Esophagus squamous epithelium (tissue), 5 donors: ENCODE data around the gene APOLD1. TPM values are rescaled to one million over a fixed set of nuclear protein-coding genes. Genes with fewer than 3 reads are reported as not detected.
"Not testable (repeated sequence)": the region's sequence is repeated elsewhere in the genome, so short reads cannot be mapped to it uniquely, and the experiment has no call there.

Source experiments
- DNase-seq: peaks from one replicate; lab custom pipeline; 2025; lab: John Stamatoyannopoulos, UW
- H3K27ac ChIP-seq, 4 donors: fragments of 200-600 bp; sonication (generic); one replicate each; pipeline ENCODE4 v1.5.1; 2016 to 2019; ENCODE audit warnings: mild to moderate bottlenecking in 1 of 4
- H3K27me3 ChIP-seq, 4 donors: fragments of 200-600 bp; sonication (generic); 1 replicate in 3 of 4; 2 replicates in 1 of 4; pipeline versions ENCODE4 v1.5.1 to v1.6.0; 2017 to 2021; ENCODE audit warnings: antibody characterized with exemption in 1 of 4
- H3K36me3 ChIP-seq, 3 donors: fragments of 200-600 bp; sonication (generic); one replicate each; pipeline ENCODE4 v1.5.1; 2016 to 2019
- H3K4me1 ChIP-seq, 3 donors: fragments of 200-600 bp; sonication (generic); one replicate each; pipeline ENCODE4 v1.5.1; 2017 to 2019
- H3K4me3 ChIP-seq, 4 donors: fragments of 200-600 bp; sonication (generic); 1 replicate in 3 of 4; 2 replicates in 1 of 4; pipeline ENCODE4 v1.5.1; 2016 to 2019; ENCODE audit warnings: mild to moderate bottlenecking in 2 of 4, moderate library complexity in 1 of 4
- H3K9me3 ChIP-seq, 3 donors: fragments of 200-600 bp; sonication (generic); one replicate each; pipeline ENCODE4 v1.5.1; 2016 to 2019
- POLR2A ChIP-seq, 4 donors: fragments of 450-650 bp; IDR thresholded peaks; one replicate each; pipeline ENCODE4 v1.6.1; 2017; ENCODE audit warnings: antibody characterized with exemption in 4 of 4, mild to moderate bottlenecking in 4 of 4, moderate library complexity in 3 of 4
- WGBS, 2 donors: methylation state at CpG; one replicate each; pipeline ENCODE4 v1.1.5; 2018; 5-methylcytosine and 5-hydroxymethylcytosine counted together
- intact Hi-C: fragments of 100-400 bp; cut with DNase I; formaldehyde crosslinking; loops from one replicate; pipeline ENCODE4 v1.15.0; 2022
- total RNA-seq, 4 donors: library from RNA; depleted of rRNA; stranded (reverse); fragments of >200 nt; gene quantifications; one replicate each; pipeline ENCODE4 v1.1.0, GENCODE V29; 2016
- TF ChIP-seq, protein P1 (sequence below), 6 experiments: fragments of 450-650 bp in 4 of 6; fragments of 200-600 bp in 2 of 6; sonication (generic) in 2 of 6; IDR thresholded peaks; one replicate each; pipeline ENCODE4 v1.5.1; 2016 to 2019; ENCODE audit warnings: antibody characterized with exemption in 6 of 6, mild to moderate bottlenecking in 4 of 6, moderate library complexity in 4 of 6
- donor health status: DM: yes; HTN: yes; CAD: no.

APOLD1 gene
- total RNA-seq, 4 donors from 2014 or later, result 2.5 to 14.1 (median 6.8) TPM

DNA sequence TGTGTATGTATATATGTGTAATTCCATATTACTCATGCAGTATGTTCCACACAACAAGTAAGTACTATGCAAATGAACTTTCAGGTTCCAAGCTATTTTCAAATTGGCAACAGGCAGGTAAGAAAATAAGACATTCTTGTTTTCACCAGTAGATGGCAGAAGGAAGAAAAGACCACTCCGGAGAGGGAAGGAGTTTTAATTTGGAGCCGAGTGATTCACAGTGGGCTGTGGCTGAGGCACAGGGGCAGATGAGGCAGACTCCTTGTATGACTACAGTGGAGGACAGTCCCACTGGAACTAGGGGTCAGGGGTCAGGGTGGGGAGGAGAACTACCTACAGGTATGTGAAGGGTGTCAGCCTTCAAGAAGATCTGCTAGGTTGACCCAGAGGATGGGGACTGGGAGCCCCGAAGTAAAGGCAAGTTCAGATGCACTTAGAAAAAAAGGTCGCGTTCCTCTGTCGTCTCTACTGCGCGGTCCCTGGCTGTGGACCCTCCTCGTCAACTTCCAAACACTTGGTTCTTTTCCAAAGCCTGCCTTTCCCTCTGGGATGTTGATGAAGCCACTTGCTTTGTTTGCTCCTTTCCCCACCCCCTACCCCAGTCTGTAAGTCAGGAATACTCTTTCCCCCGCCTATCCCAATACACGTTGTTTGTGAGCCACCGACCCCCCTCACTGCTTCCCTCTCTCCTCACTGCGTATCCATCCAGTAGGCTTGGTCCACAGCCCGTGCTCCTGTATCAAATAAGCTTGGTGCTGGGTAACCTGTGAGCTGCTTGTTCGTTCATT is 51.8 kb downstream of the APOLD1 start:
- TF ChIP-seq, protein P1, sequence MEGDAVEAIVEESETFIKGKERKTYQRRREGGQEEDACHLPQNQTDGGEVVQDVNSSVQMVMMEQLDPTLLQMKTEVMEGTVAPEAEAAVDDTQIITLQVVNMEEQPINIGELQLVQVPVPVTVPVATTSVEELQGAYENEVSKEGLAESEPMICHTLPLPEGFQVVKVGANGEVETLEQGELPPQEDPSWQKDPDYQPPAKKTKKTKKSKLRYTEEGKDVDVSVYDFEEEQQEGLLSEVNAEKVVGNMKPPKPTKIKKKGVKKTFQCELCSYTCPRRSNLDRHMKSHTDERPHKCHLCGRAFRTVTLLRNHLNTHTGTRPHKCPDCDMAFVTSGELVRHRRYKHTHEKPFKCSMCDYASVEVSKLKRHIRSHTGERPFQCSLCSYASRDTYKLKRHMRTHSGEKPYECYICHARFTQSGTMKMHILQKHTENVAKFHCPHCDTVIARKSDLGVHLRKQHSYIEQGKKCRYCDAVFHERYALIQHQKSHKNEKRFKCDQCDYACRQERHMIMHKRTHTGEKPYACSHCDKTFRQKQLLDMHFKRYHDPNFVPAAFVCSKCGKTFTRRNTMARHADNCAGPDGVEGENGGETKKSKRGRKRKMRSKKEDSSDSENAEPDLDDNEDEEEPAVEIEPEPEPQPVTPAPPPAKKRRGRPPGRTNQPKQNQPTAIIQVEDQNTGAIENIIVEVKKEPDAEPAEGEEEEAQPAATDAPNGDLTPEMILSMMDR (IDR thresholded peaks at IDR 0.05), result peak; percentile 22 to 80 (median 56)
- TF ChIP-seq POLR2A (IDR thresholded peaks at IDR 0.05), result no peak
- intact Hi-C loops, result no loop called here
- Histone ChIP-seq H3K36me3 (peaks cover 0 to 21% (median 5%) of the 10 kb centered on the region in 3 donors), H3K4me3 (no peak overlapping the region), H3K9me3 (no peaks in the 10 kb centered on the region), H3K4me1 (peaks cover 0 to 48% (median 8%) of the 10 kb centered on the region in 3 donors), H3K27ac (peak overlapping the region; percentile 3 to 72 (median 52)), H3K27me3 (no peaks in the 10 kb centered on the region)
- no peak for DNase-seq
- WGBS, 2 donors, result 54 to 62% methylated on average over 14 to 15 of the region's 15 CpGs

GRCh38 chr12:12837813-12838153 is 52.3 kb downstream of the APOLD1 start:
- TF ChIP-seq, protein P1 (IDR thresholded peaks at IDR 0.05), result no peak
- no peak for TF ChIP-seq POLR2A (IDR thresholded peaks at IDR 0.05)
- H3K36me3 ChIP-seq, result peaks cover 0 to 15% (median 1%) of the 10 kb centered on the region in 3 donors
- no peaks in the 10 kb centered on the region for H3K27me3 ChIP-seq
- H3K4me3 ChIP-seq, result no peak overlapping the region
- peaks cover 0 to 48% (median 8%) of the 10 kb centered on the region in 3 donors for H3K4me1 ChIP-seq
- WGBS, 2 donors, result 90 to 91% methylated on average over 3 of the region's 3 CpGs
- peak overlapping the region in 3 of 4 donors; percentile 30 to 48 (median 45) for H3K27ac ChIP-seq
- DNase-seq, result no peak
- no peaks in the 10 kb centered on the region for H3K9me3 ChIP-seq
- intact Hi-C loops, result no loop called here

DNA sequence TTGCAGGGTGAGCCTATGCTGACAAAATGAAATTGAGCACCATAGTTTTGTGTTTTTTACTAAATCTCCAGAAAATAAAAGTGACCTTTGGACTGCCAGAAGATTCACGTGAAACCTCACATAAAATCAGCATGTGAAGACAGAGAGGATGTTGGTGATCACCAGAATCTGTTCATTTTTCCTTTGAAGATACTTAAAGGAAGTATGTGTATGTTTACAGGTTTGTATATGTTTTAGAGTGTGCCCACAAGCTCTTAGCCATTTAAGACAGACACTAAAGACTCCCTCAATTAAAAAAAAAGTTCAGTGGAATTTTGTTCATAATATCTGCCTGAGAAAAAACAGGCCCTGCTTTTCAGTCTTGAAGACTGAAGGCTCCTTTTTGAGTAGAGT is 53.5 kb downstream of the APOLD1 start:
- no peaks in the 10 kb centered on the region for H3K27me3 ChIP-seq
- intact Hi-C loops, result no loop called here
- H3K4me1 ChIP-seq, result peaks cover 0 to 48% (median 8%) of the 10 kb centered on the region in 3 donors
- WGBS, 2 donors, result 88 to 93% methylated on average over 1 of the region's 1 CpG
- no peak overlapping the region for H3K27ac ChIP-seq
- no peak for TF ChIP-seq POLR2A (IDR thresholded peaks at IDR 0.05)
- TF ChIP-seq, protein P1 (IDR thresholded peaks at IDR 0.05), result no peak
- H3K9me3 ChIP-seq, result no peaks in the 10 kb centered on the region
- DNase-seq, result no peak
- H3K36me3 ChIP-seq, result peaks cover 0 to 3% (median 0%) of the 10 kb centered on the region in 3 donors
- H3K4me3 ChIP-seq, result no peak overlapping the region

GRCh38 chr12:12839439-12839838 is 54.0 kb downstream of the APOLD1 start:
- intact Hi-C loops, H3K27ac ChIP-seq, H3K4me3 ChIP-seq, H3K36me3 ChIP-seq, DNase-seq, H3K27me3 ChIP-seq, H3K9me3 ChIP-seq: not testable (repeated sequence)
- WGBS, 2 donors, result 92 to 93% methylated on average over 9 to 10 of the region's 10 CpGs
- H3K4me1 ChIP-seq, result peaks cover 0 to 47% (median 8%) of the 10 kb centered on the region in 3 donors

- Histone ChIP-seq H3K27me3 (no peaks in the 10 kb centered on the region), H3K9me3 (no peaks in the 10 kb centered on the region), H3K36me3 (no peaks in the 10 kb centered on the region), H3K27ac (no peak overlapping the region), H3K4me3 (no peak overlapping the region), H3K4me1 (peaks cover 0 to 41% (median 8%) of the 10 kb centered on the region in 3 donors)
- intact Hi-C loops, result no loop called here
- TF ChIP-seq POLR2A (IDR thresholded peaks at IDR 0.05), result no peak
- TF ChIP-seq, protein P1 (IDR thresholded peaks at IDR 0.05), result no peak
- WGBS, 2 donors, result 69 to 73% methylated on average over 5 of the region's 5 CpGs
- DNase-seq, result no peak
These were observed 54.6 kb downstream of the APOLD1 start for GRCh38 chr12:12839873-12840579.
